Fibroblast of mammary gland (primary cell): Measurements from ENCODE around the gene DACT3.

Experiments used
- DNase-seq: peaks from one replicate; pipeline ENCODE4 v3.0.0-alpha.2; 2010; ENCODE audit warnings: low read depth
- H3K4me3 ChIP-seq: 2 replicates; pipeline ENCODE4 v1.5.1; 2011; ENCODE audit warnings: low read depth, mild to moderate bottlenecking, low read length, moderate library complexity; ENCODE audit not compliant: control insufficient read depth
- TF ChIP-seq, protein P1 (sequence below): conservative IDR thresholded peaks from 2 replicates; pipeline ENCODE4 v1.5.1; 2011; ENCODE audit warnings: low read depth, low read length, inconsistent platforms; ENCODE audit not compliant: control insufficient read depth, insufficient read depth

The DACT3 gene

DNA sequence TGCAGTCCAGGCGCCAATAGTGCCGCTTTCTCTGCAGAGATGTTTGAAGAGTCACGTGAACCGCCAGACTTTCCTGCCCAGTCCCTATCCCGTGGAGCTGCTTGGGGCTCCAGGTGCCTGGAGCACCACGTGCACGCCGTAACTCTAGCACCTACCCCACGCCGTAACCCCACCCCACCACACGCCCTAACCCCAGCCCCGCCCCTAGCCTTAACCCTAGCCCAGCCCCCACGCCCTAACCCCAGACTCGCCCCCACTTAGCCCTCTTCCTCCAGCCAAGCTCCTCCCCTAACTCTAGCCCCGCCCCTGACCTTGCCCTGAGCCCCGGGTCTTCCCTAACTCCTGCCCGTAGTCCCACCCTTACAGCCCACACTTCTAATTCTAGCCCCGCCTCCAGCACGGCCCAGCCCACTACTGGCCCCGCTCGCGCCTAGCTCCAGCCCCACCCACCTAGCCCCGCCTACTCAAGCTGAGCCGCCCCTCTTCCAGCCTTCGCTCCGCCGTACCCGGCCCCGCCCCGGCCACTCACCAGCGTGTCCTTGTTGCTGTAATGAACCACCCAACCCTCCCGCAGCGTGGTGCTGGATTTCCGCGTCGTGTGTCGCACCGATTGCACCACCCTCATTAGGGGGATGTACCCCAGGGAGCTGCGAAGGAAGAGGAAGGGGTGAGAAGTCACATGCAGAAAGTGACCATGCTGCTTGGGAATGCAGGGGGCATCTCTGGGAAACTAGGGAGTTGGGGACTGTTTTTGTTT, 36.4 kb upstream of the DACT3 start:
- DNase-seq, result peak; percentile 72
- TF ChIP-seq, protein P1, sequence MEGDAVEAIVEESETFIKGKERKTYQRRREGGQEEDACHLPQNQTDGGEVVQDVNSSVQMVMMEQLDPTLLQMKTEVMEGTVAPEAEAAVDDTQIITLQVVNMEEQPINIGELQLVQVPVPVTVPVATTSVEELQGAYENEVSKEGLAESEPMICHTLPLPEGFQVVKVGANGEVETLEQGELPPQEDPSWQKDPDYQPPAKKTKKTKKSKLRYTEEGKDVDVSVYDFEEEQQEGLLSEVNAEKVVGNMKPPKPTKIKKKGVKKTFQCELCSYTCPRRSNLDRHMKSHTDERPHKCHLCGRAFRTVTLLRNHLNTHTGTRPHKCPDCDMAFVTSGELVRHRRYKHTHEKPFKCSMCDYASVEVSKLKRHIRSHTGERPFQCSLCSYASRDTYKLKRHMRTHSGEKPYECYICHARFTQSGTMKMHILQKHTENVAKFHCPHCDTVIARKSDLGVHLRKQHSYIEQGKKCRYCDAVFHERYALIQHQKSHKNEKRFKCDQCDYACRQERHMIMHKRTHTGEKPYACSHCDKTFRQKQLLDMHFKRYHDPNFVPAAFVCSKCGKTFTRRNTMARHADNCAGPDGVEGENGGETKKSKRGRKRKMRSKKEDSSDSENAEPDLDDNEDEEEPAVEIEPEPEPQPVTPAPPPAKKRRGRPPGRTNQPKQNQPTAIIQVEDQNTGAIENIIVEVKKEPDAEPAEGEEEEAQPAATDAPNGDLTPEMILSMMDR, result no peak
- H3K4me3 ChIP-seq, result no peak overlapping the region

DNA sequence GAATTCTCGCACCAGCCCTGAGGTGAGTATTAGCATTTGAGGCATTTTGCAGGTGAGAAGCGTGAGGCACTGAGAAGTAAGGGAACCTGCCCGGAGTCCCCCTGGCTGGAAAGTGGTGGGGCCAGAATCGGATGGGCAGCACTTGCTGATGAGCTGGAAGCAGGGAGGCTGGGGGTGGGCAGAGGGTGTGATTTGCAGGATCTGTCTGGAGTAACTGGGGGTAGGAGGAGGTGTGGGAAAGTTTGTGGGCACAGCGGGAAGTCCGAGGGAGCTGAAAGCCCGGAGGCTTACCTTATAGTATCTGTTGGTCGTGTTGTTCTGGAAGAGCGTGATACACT, 35.9 kb upstream of the DACT3 start:
- TF ChIP-seq, protein P1, result no peak
- no peak overlapping the region for H3K4me3 ChIP-seq
- no peak for DNase-seq

DNA sequence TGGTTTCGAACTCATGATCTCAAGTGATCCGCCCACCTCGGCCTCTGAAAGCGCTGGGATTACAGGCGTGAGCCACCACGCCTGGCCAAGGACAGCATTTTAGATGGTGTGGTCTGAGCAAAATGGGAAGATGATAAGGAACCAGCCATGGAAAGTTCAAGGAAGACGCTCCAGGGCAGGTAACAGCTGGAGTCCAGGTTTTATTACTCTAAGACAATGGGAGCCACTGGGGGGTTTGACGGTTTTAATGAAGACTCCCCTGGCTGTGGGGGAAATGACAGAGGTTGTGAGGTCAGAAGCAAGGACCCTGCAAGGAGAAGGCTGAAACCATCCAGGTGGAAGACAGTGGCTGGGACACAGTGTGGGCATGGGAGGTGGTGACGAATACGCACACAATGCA, 35.1 kb upstream of the DACT3 start:
- no peak overlapping the region for H3K4me3 ChIP-seq
- no peak for DNase-seq
- TF ChIP-seq, protein P1, result no peak

DNA sequence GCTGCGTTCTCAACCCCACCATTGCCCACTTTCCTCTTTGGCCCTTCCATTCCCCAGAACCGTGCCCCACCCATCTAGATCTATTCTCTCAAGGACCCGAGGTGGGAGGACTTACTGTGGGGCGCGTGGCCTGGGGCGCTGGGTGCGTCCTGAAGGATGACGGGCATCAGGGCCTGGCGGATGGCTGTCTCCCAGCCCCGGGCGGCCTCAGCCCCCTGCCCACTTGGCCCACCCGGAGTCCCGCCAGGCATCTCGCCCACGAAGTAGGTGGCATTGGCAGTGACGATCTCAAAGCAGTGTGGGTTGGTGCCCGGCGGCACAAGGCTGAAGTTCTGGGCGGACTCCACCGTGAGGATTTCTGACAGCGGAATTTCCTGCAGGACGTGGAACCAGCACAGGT, 32.8 kb upstream of the DACT3 start:
- no peak overlapping the region for H3K4me3 ChIP-seq
- TF ChIP-seq, protein P1, result no peak
- no peak for DNase-seq

DNA sequence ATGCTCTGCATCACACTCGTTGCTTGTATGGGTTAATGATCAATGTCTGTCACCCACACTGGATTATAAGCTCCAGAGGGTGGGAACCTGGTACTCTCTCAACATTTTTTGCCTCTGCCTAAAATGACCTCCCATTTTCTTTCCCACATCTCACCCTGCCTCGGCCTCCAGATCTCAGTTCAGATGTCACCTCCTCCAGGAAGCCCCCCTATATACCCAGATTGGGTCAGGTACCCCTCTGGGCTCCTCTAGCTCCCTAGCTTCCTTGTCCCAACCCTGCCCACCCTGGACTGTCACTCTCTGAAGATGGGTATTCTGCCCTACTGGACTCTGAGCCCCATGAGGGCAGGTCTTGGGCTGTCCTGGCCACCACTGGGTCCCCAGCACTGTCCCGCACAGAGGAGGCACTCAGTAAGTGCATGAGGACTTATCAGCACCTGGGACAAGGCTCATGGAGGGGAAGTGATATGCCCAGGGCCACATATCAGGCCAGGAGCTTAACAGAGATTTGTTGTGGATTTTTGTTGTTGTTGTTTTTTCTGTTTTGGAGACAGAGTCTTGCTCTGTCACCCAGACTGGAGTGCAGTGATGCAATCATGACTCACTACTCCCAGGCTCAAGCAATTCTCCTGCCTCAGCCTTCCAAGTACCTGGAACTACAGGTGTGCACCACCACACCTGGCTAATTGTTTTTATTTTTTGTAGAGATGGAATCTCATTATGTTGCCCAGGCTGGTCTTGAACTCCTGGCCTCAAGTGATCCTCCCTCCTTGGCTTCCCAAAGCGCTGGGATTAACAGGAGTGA, 32.1 kb upstream of the DACT3 start:
- no peak for DNase-seq
- H3K4me3 ChIP-seq, result no peak overlapping the region
- TF ChIP-seq, protein P1, result no peak

DNA sequence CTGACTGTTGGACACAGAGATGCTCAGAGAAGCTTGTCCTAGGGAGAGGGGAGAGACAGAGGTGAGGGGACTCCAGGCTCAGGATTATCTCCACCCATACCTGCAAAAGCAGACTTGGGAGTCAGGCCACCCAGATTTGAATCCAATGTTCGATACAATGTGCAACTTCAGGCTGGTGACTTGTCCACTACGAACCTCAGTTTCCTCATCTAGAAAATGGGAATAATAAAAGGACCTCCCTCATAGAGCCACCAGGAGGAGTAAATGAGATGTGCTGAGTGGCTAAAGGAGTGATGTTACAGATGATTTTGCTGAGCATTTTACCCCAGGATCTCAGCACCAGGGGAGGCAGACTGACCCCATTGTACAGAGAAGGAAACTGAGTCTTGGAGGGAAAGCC, 31.0 kb upstream of the DACT3 start:
- H3K4me3 ChIP-seq, result no peak overlapping the region
- no peak for DNase-seq
- TF ChIP-seq, protein P1, result no peak

DNA sequence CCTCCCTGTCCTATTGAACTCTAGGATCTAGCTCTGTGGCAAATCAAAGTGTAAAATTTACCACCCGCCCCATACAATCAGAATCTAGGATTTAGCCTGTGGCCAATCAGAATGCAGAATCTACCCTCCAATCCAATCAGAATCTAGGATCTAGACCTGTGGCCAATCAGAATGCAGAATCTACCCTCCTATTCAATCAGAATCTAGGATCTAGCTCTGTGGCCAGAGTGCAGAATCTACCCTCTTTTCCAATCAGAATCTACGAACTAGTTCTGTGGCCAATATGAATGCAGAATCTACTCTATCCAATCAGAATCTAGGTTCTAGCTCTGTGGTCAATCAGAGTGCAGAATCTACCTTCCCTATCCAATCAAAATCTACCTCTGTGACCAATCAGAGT, 30.1 kb upstream of the DACT3 start:
- TF ChIP-seq, protein P1, result no peak
- DNase-seq, result no peak
- H3K4me3 ChIP-seq, result no peak overlapping the region
